Activated CD4-positive, alpha-beta T cell treated with anti-CD3 and anti-CD28 coated beads for 36 hours (primary cell): ENCODE data around the gene LPP. TPM values are rescaled to one million over a fixed set of nuclear protein-coding genes. Genes with fewer than 3 reads are reported as not detected.

Experiments
- ATAC-seq: fragments of 200-7000 bp; cut with Tn5 transposase; one replicate; pipeline ENCODE4 v1.10.0; 2021; ENCODE audit warnings: mild to moderate bottlenecking, moderate library complexity
- CTCF ChIA-PET: fragments of 350-600 bp; sonication (Branson Sonifier 250); formaldehyde crosslinking; loops from one replicate; lab custom pipeline; 2021; ENCODE audit warnings: antibody characterized with exemption; lab: Charles Lee
- POLR2A ChIA-PET: fragments of 350-600 bp; sonication (Branson Sonifier 250); formaldehyde crosslinking; loops from one replicate; lab custom pipeline; 2021; ENCODE audit warnings: antibody characterized with exemption, inconsistent platforms; lab: Charles Lee
- DNase-seq: peaks from one replicate; pipeline ENCODE4 v3.0.0-alpha.2; 2020
- H3K27ac Mint-ChIP-seq: one replicate; pipeline ENCODE4 v1.8.0; 2021; ENCODE audit warnings: mixed read lengths
- H3K27me3 Mint-ChIP-seq: one replicate; pipeline ENCODE4 v1.8.0; 2021; ENCODE audit warnings: mixed read lengths
- H3K36me3 Mint-ChIP-seq: one replicate; pipeline ENCODE4 v1.8.0; 2021; ENCODE audit warnings: low read depth, mixed read lengths
- H3K4me1 Mint-ChIP-seq: one replicate; pipeline ENCODE4 v1.8.0; 2021; ENCODE audit warnings: mixed read lengths
- H3K4me3 Mint-ChIP-seq: one replicate; pipeline ENCODE4 v1.8.0; 2021; ENCODE audit warnings: mild to moderate bottlenecking, moderate library complexity, mixed read lengths
- H3K9me3 Mint-ChIP-seq: one replicate; pipeline ENCODE4 v1.8.0; 2021; ENCODE audit warnings: low read depth, mixed read lengths
- intact Hi-C, 2 experiments: fragments of 100-400 bp; cut with DNase I in 1 of 2; cut with micrococcal nuclease in 1 of 2; formaldehyde crosslinking; loops; one replicate each; pipeline versions ENCODE4 v1.14.2 to v1.15.1; 2022 to 2024; cut with DNase I, micrococcal nuclease
- total RNA-seq, 2 experiments: library from RNA; stranded (reverse); gene quantifications; one replicate each; pipeline ENCODE4 v1.2.3, GENCODE V29; 2021

LPP gene
- total RNA-seq, 2 experiments from 2014 or later: 34.7 to 40.6 TPM

- Mint-ChIP-seq H3K9me3 (no peaks in the 10 kb centered on the region), H3K36me3 (peaks cover 10% of the 10 kb centered on the region), H3K4me3 (peak overlapping the region; percentile 76), H3K27me3 (peaks cover 3% of the 10 kb centered on the region), H3K4me1 (peaks cover 67% of the 10 kb centered on the region), H3K27ac (peak overlapping the region; percentile 95)
- no peak for DNase-seq
- ATAC-seq: no peak
- ChIA-PET POLR2A (interaction anchor here (0.6 to 1.0 kb wide), 2 partner anchors 9 to 415 kb away, joined by 3 to 4 read pairs; no protein-coding TSS in a partner anchor), CTCF (interaction anchor here (0.8 to 4.1 kb wide), 5 partner anchors 90 to 801 kb away, joined by 3 to 25 read pairs (median 4); no protein-coding TSS in a partner anchor)
- intact Hi-C loops: loop anchor here (1.0 to 10.0 kb wide), 9 partner anchors 16 to 800 kb away; no protein-coding TSS in a partner anchor
Observed at GRCh38 chr3:188154809-188155574, 1.0 kb downstream of the LPP start.

GRCh38 chr3:188156056-188156455, 2.1 kb downstream of the LPP start:
- DNase-seq (peak; percentile 48), ATAC-seq (peak; percentile 39)
- Mint-ChIP-seq H3K4me3 (peak overlapping the region; percentile 76), H3K36me3 (peaks cover 17% of the 10 kb centered on the region), H3K27ac (peak overlapping the region; percentile 95), H3K9me3 (no peaks in the 10 kb centered on the region), H3K27me3 (peaks cover 3% of the 10 kb centered on the region), H3K4me1 (peaks cover 71% of the 10 kb centered on the region)
- intact Hi-C loops: loop anchor here in 1 of 2 experiments (2.0 to 10.0 kb wide), 3 partner anchors 99 to 799 kb away; no protein-coding TSS in a partner anchor
- CTCF ChIA-PET: interaction anchor here (1.0 kb wide), 1 partner anchor 415 kb away, joined by 3 read pairs; no protein-coding TSS in a partner anchor
- POLR2A ChIA-PET: no interaction called here

- ATAC-seq (no peak), DNase-seq (no peak)
- H3K27ac Mint-ChIP-seq: peak overlapping the region; percentile 39
- ChIA-PET CTCF (interaction anchor here (1.0 to 1.6 kb wide), 2 partner anchors 9 to 412 kb away, joined by 3 read pairs; partner anchors contain the start of gene BCL6), POLR2A (no interaction called here)
- H3K36me3 Mint-ChIP-seq: peaks cover 23% of the 10 kb centered on the region
- intact Hi-C loops: loop anchor here in 1 of 2 experiments (2.0 to 10.0 kb wide), 3 partner anchors 97 to 797 kb away; no protein-coding TSS in a partner anchor
- H3K27me3 Mint-ChIP-seq: peaks cover 1% of the 10 kb centered on the region
- H3K4me1 Mint-ChIP-seq: peaks cover 67% of the 10 kb centered on the region
- H3K4me3 Mint-ChIP-seq: no peak overlapping the region
- no peaks in the 10 kb centered on the region for H3K9me3 Mint-ChIP-seq
Observed at GRCh38 chr3:188157407-188157806, 3.5 kb downstream of the LPP start.

GRCh38 chr3:188157971-188158370, 4.0 kb downstream of the LPP start:
- Mint-ChIP-seq H3K4me1 (peaks cover 69% of the 10 kb centered on the region), H3K9me3 (no peaks in the 10 kb centered on the region), H3K4me3 (no peak overlapping the region), H3K27ac (peak overlapping the region; percentile 7), H3K36me3 (peaks cover 23% of the 10 kb centered on the region), H3K27me3 (no peaks in the 10 kb centered on the region)
- DNase-seq (no peak), ATAC-seq (no peak)
- intact Hi-C loops: loop anchor here (2.0 to 10.0 kb wide), 4 partner anchors 97 to 797 kb away; no protein-coding TSS in a partner anchor
- POLR2A ChIA-PET: interaction anchor here (1.5 kb wide), 1 partner anchor 412 kb away, joined by 4 read pairs; no protein-coding TSS in a partner anchor
- CTCF ChIA-PET: interaction anchor here (1.0 to 2.8 kb wide), 4 partner anchors 9 to 418 kb away, joined by 3 to 19 read pairs (median 4); partner anchors contain the start of gene BCL6

GRCh38 chr3:188158731-188159310, 4.9 kb downstream of the LPP start:
- H3K4me3 Mint-ChIP-seq: no peak overlapping the region
- intact Hi-C loops: loop anchor here (1.0 to 10.0 kb wide), 4 partner anchors 11 to 796 kb away; no protein-coding TSS in a partner anchor
- DNase-seq: peak; percentile 56
- peak; percentile 68 for ATAC-seq
- peaks cover 69% of the 10 kb centered on the region for H3K4me1 Mint-ChIP-seq
- ChIA-PET CTCF (interaction anchor here (1.2 to 2.8 kb wide), 4 partner anchors 8 to 419 kb away, joined by 3 to 19 read pairs (median 4); no protein-coding TSS in a partner anchor), POLR2A (interaction anchor here (0.7 to 1.5 kb wide), 4 partner anchors 10 to 418 kb away, joined by 3 to 4 read pairs (median 4); no protein-coding TSS in a partner anchor)
- H3K36me3 Mint-ChIP-seq: peaks cover 23% of the 10 kb centered on the region
- no peaks in the 10 kb centered on the region for H3K27me3 Mint-ChIP-seq
- H3K9me3 Mint-ChIP-seq: no peaks in the 10 kb centered on the region
- H3K27ac Mint-ChIP-seq: peak overlapping the region; percentile 79

- Mint-ChIP-seq H3K27me3 (no peaks in the 10 kb centered on the region), H3K27ac (peak overlapping the region; percentile 1), H3K36me3 (peaks cover 18% of the 10 kb centered on the region), H3K4me1 (peaks cover 74% of the 10 kb centered on the region), H3K4me3 (no peak overlapping the region), H3K9me3 (no peaks in the 10 kb centered on the region)
- DNase-seq (no peak), ATAC-seq (no peak)
- ChIA-PET CTCF (interaction anchor here (1.0 kb wide), 2 partner anchors 28 to 42 kb away, joined by 3 read pairs; no protein-coding TSS in a partner anchor), POLR2A (no interaction called here)
- intact Hi-C loops: loop anchor here (10.0 kb wide), 2 partner anchors 794 to 974 kb away; no protein-coding TSS in a partner anchor
Observed at GRCh38 chr3:188160751-188161150, 6.8 kb downstream of the LPP start.

- Mint-ChIP-seq H3K27ac (peak overlapping the region; percentile 74), H3K4me3 (no peak overlapping the region), H3K9me3 (no peaks in the 10 kb centered on the region), H3K4me1 (peaks cover 58% of the 10 kb centered on the region), H3K27me3 (no peaks in the 10 kb centered on the region), H3K36me3 (peaks cover 16% of the 10 kb centered on the region)
- ChIA-PET CTCF (interaction anchor here (0.7 to 3.6 kb wide), 4 partner anchors 203 to 425 kb away, joined by 3 to 16 read pairs (median 4); partner anchors contain the start of gene BCL6), POLR2A (interaction anchor here (0.6 to 1.4 kb wide), 2 partner anchors 10 to 415 kb away, joined by 3 read pairs; partner anchors contain the start of gene LPP)
- DNase-seq (peak; percentile 52), ATAC-seq (peak; percentile 24)
- intact Hi-C loops: loop anchor here (2.0 to 10.0 kb wide), 3 partner anchors 245 to 971 kb away; no protein-coding TSS in a partner anchor
Observed at GRCh38 chr3:188164248-188164687, 10.3 kb downstream of the LPP start.

GRCh38 chr3:188165596-188165995, 11.6 kb downstream of the LPP start:
- peak; percentile 72 for ATAC-seq
- H3K4me1 Mint-ChIP-seq: peaks cover 64% of the 10 kb centered on the region
- no peak overlapping the region for H3K4me3 Mint-ChIP-seq
- POLR2A ChIA-PET: interaction anchor here (0.6 kb wide), 1 partner anchor 419 kb away, joined by 3 read pairs; no protein-coding TSS in a partner anchor
- no peaks in the 10 kb centered on the region for H3K27me3 Mint-ChIP-seq
- CTCF ChIA-PET: interaction anchor here (3.6 kb wide), 1 partner anchor 426 kb away, joined by 16 read pairs; no protein-coding TSS in a partner anchor
- no peaks in the 10 kb centered on the region for H3K9me3 Mint-ChIP-seq
- peaks cover 10% of the 10 kb centered on the region for H3K36me3 Mint-ChIP-seq
- peak; percentile 68 for DNase-seq
- intact Hi-C loops: loop anchor here (2.0 to 10.0 kb wide), 3 partner anchors 247 to 969 kb away; no protein-coding TSS in a partner anchor
- H3K27ac Mint-ChIP-seq: peak overlapping the region; percentile 48

- ChIA-PET POLR2A (interaction anchor here (0.7 kb wide), 1 partner anchor 150 kb away, joined by 3 read pairs; no protein-coding TSS in a partner anchor), CTCF (interaction anchor here (0.6 to 3.6 kb wide), 5 partner anchors 9 to 615 kb away, joined by 3 to 16 read pairs (median 3); no protein-coding TSS in a partner anchor)
- intact Hi-C loops: loop anchor here (10.0 kb wide), 2 partner anchors 788 to 968 kb away; no protein-coding TSS in a partner anchor
- H3K36me3 Mint-ChIP-seq: peaks cover 6% of the 10 kb centered on the region
- DNase-seq (no peak), ATAC-seq (no peak)
- no peak overlapping the region for H3K4me3 Mint-ChIP-seq
- no peaks in the 10 kb centered on the region for H3K27me3 Mint-ChIP-seq
- no peaks in the 10 kb centered on the region for H3K9me3 Mint-ChIP-seq
- H3K27ac Mint-ChIP-seq: no peak overlapping the region
- peaks cover 69% of the 10 kb centered on the region for H3K4me1 Mint-ChIP-seq
Observed at GRCh38 chr3:188166441-188166840, 12.5 kb downstream of the LPP start.

GRCh38 chr3:188168186-188168585, 14.2 kb downstream of the LPP start:
- ATAC-seq (no peak), DNase-seq (no peak)
- CTCF ChIA-PET: interaction anchor here (0.6 kb wide), 1 partner anchor 426 kb away, joined by 3 read pairs; no protein-coding TSS in a partner anchor
- H3K27me3 Mint-ChIP-seq: no peaks in the 10 kb centered on the region
- POLR2A ChIA-PET: no interaction called here
- H3K4me1 Mint-ChIP-seq: peaks cover 63% of the 10 kb centered on the region
- no peak overlapping the region for H3K27ac Mint-ChIP-seq
- intact Hi-C loops: loop anchor here (10.0 kb wide), 2 partner anchors 787 to 967 kb away; no protein-coding TSS in a partner anchor
- H3K9me3 Mint-ChIP-seq: no peaks in the 10 kb centered on the region
- no peaks in the 10 kb centered on the region for H3K36me3 Mint-ChIP-seq
- H3K4me3 Mint-ChIP-seq: no peak overlapping the region
